Loucy (cell line): ENCODE data around the gene MAP3K20.

Source experiments
- CTCF ChIP-seq: fragments of 200-600 bp; sonication (generic); conservative IDR thresholded peaks from 2 replicates; pipeline ENCODE4 v1.5.1; 2014; ENCODE audit warnings: mild to moderate bottlenecking, antibody characterized with exemption, low read length
- EZH2phosphoT487 ChIP-seq: fragments of 200-600 bp; IDR thresholded peaks from 2 replicates; pipeline ENCODE4 v1.6.1; 2018; ENCODE audit warnings: antibody characterized with exemption, mild to moderate bottlenecking, moderate library complexity, borderline replicate concordance

- TF ChIP-seq CTCF = no peak
- TF ChIP-seq EZH2phosphoT487 = no peak
Measured at GRCh38 chr2:173145454-173145853, 69.8 kb downstream of the MAP3K20 start.
